ENCODE results near the gene PTP4A2. TPM values are rescaled to one million over a fixed set of nuclear protein-coding genes. Genes with fewer than 3 reads are reported as not detected.

Gene PTP4A2
- total and polyA plus RNA-seq, 2 of the 8 experiments (the other 6 are each of a cell fraction or from before 2014, with no cell fraction given) = 87.4 to 214 TPM

DNA sequence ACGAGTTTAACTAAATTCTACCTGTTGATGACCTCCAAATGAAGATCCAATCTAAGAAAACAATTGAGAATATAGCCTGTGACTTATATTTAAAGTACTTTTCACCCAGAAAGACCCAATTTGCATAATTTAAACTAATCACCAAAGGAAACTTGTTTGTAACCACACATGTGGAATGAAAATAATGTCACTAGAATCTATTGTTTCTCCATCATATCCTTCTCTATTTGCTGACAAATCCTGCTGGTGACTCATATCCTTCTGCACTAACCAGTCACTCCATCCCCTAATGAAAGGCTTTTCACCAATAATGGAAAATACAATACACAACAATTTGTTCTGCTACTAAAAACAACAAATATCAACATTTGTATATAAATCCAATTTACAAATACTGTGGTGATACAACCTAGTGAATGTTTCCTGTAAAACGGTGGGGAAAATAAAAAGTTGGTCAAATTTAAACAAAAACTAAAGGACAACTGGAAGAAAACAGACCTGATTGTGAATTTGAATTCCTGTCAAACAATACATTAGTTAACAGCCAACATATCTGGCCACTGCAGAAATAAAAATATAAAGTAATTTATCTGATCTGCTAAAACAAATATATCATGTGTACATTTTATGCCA is 6.5 kb downstream of the PTP4A2 start:
- Histone ChIP-seq H3K56ac (replicated peaks; ENCODE audit: insufficient read length, low read depth, low read length) (no peak overlapping the region), H2BK12ac (ENCODE audit: low read depth, low read length) (no peak overlapping the region), H3K4me3 (ENCODE audit: extremely low read depth in 1 of 4, insufficient read depth in 2 of 4, low read depth in 3 of 4, low read length in 4 of 4) (peak overlapping the region in 1 of 4 experiments; percentile 9; a peak in 1 of 8 replicates), H3K4me1 (replicated peaks in 1 of 4; ENCODE audit: control insufficient read depth in 3 of 4, insufficient read depth in 4 of 4, low read length in 3 of 4) (peaks cover 0 to 16% (median 7%) of the 10 kb centered on the region in 4 experiments; a peak in 3 of 7 replicates), H3K79me2 (ENCODE audit: control insufficient read depth in 1 of 2, insufficient read depth in 2 of 2, low read length in 2 of 2) (peaks cover 24 to 97% of the 10 kb centered on the region in 2 experiments), H2BK120ac (replicated peaks; ENCODE audit: low read depth, low read length) (no peak overlapping the region), H3K27me3 (replicated peaks in 1 of 4; ENCODE audit: control insufficient read depth in 3 of 4, extremely low read depth in 1 of 4, insufficient read depth in 3 of 4, low read length in 3 of 4) (no peaks in the 10 kb centered on the region), H3K79me1 (ENCODE audit: low read depth, low read length) (no peaks in the 10 kb centered on the region; the same call in 1 of the 2 replicates), H3K4ac (replicated peaks; ENCODE audit: insufficient read length, low read depth, low read length) (no peak overlapping the region), H2AK5ac (ENCODE audit: low read depth, low read length) (no peak overlapping the region), H2AFZ (ENCODE audit: low read length) (no peak overlapping the region), H3K27ac (ENCODE audit: low read depth, low read length) (no peak overlapping the region), H4K8ac (ENCODE audit: extremely low read depth, insufficient read depth, low read length) (no peak overlapping the region), H4K91ac (replicated peaks; ENCODE audit: insufficient read length, low read length) (no peak overlapping the region), H4K20me1 (replicated peaks in 1 of 2; ENCODE audit: control insufficient read depth in 1 of 2, insufficient read depth in 2 of 2, low read length in 2 of 2) (peaks cover 11 to 24% of the 10 kb centered on the region in 2 experiments), H2BK5ac (ENCODE audit: low read depth, low read length) (no peak overlapping the region), H3K23me2 (ENCODE audit: low read depth, low read length) (no peaks in the 10 kb centered on the region), H3K18ac (ENCODE audit: extremely low read depth, low read length) (no peak overlapping the region), H3K23ac (ENCODE audit: insufficient read length) (no peak overlapping the region), H3K4me2 (ENCODE audit: insufficient read depth in 1 of 2, low read depth in 2 of 2, low read length in 2 of 2) (peak overlapping the region; percentile 32 to 37; a peak in 3 of 4 replicates), H3K9me3 (ENCODE audit: insufficient read depth in 2 of 2, low read depth in 1 of 2, low read length in 1 of 2) (no peaks in the 10 kb centered on the region), H3K14ac (ENCODE audit: insufficient read length) (no peak overlapping the region), H2BK20ac (ENCODE audit: low read length) (no peak overlapping the region), H3K9ac (replicated peaks in 1 of 4; ENCODE audit: extremely low read depth in 1 of 4, low read depth in 3 of 4, low read length in 3 of 4) (no peak overlapping the region), H4K5ac (ENCODE audit: insufficient read length, low read depth, low read length) (no peak overlapping the region), H2BK15ac (ENCODE audit: low read length) (no peak overlapping the region), H3K36me3 (ENCODE audit: control insufficient read depth in 2 of 4, insufficient read depth in 4 of 4, low read length in 3 of 4) (no peaks in the 10 kb centered on the region)
- no peak for FAIRE-seq
- DNase-seq (ENCODE audit: low read depth in 1 of 2, low spot score in 2 of 2) = no peak
- WGBS, 2 experiments (ENCODE audit: extremely low coverage in 1 of 2, insufficient coverage in 1 of 2, insufficient read length in 1 of 2, insufficient replicate concordance in 2 of 2, low coverage in 1 of 2, low lambda C conversion rate in 2 of 2, missing lambda C conversion rate in 1 of 2) = 44% methylated on average over 2 of the region's 2 CpGs; no CpG with 5 or more reads in 1 of the 2 experiments
- TF ChIP-seq, protein P1, sequence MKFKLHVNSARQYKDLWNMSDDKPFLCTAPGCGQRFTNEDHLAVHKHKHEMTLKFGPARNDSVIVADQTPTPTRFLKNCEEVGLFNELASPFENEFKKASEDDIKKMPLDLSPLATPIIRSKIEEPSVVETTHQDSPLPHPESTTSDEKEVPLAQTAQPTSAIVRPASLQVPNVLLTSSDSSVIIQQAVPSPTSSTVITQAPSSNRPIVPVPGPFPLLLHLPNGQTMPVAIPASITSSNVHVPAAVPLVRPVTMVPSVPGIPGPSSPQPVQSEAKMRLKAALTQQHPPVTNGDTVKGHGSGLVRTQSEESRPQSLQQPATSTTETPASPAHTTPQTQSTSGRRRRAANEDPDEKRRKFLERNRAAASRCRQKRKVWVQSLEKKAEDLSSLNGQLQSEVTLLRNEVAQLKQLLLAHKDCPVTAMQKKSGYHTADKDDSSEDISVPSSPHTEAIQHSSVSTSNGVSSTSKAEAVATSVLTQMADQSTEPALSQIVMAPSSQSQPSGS (IDR thresholded peaks at IDR 0.05; ENCODE audit: low read length) = no peak
- TF ChIP-seq CHD1 (IDR thresholded peaks at IDR 0.05; ENCODE audit: low read depth, low read length) (no peak), JUND (IDR thresholded peaks at IDR 0.05; ENCODE audit: low read length) (peak; percentile 46; the same call in 1 of the 2 replicates)
- CTCF ChIA-PET (ENCODE audit: partially characterized antibody) = interaction anchor here (1.2 to 2.3 kb wide), 2 partner anchors 12 to 32 kb away, joined by 3 to 10 read pairs; no protein-coding TSS in a partner anchor
- POLR2A ChIA-PET (ENCODE audit: partially characterized antibody) = interaction anchor here (0.7 to 1.5 kb wide), 6 partner anchors 13 to 88 kb away, joined by 3 to 9 read pairs (median 3); no protein-coding TSS in a partner anchor
